ENCODE measurements around the gene ADAM22.

The ADAM22 gene

DNA sequence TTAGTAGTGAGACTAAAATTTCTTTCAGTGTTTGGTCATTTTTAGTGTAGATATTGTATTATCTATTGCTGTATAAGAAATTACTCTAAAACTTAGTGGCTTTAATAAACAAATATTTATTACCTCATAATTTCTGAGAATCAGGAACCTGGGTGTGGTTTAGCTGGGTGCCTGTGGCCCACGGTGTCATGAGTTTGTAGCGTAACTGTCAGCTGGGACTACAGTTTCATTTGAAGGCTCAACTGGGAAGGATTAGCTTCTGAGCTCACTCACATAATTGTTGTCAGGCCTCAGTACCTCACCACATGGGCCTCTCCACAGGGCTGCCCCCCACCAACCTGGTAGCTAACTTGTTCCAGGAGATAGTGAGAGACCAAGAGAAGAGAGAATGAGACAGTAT, 187.3 kb downstream of the ADAM22 start:
- Histone ChIP-seq H3K27me3 (ENCODE audit: control insufficient read depth, low read length) (no peaks in the 10 kb centered on the region), H3K36me3 (ENCODE audit: control insufficient read depth, low read length) (no peaks in the 10 kb centered on the region), H3K27ac (ENCODE audit: low read depth, low read length) (no peak overlapping the region), H3K9me2 (replicated peaks; ENCODE audit: control insufficient read depth, low read length) (no peaks in the 10 kb centered on the region), H3K79me2 (ENCODE audit: control insufficient read depth, low read length) (no peaks in the 10 kb centered on the region), H3F3A (ENCODE audit: control insufficient read depth, insufficient read depth) (no peaks in the 10 kb centered on the region), H3K4me3 (ENCODE audit: low read length) (no peak overlapping the region), H3K9me3 (ENCODE audit: control insufficient read depth, insufficient read depth, low read length) (no peaks in the 10 kb centered on the region), H3K4me2 (ENCODE audit: low read length) (no peak overlapping the region), H4K20me1 (ENCODE audit: control insufficient read depth, insufficient read depth, low read depth, low read length) (no peaks in the 10 kb centered on the region), H3K4me1 (ENCODE audit: control insufficient read depth, low read length) (no peaks in the 10 kb centered on the region)
- no peak for TF ChIP-seq EZH2phosphoT487 (IDR thresholded peaks at IDR 0.05; ENCODE audit: borderline replicate concordance, low read length)
- TF ChIP-seq, protein P1, sequence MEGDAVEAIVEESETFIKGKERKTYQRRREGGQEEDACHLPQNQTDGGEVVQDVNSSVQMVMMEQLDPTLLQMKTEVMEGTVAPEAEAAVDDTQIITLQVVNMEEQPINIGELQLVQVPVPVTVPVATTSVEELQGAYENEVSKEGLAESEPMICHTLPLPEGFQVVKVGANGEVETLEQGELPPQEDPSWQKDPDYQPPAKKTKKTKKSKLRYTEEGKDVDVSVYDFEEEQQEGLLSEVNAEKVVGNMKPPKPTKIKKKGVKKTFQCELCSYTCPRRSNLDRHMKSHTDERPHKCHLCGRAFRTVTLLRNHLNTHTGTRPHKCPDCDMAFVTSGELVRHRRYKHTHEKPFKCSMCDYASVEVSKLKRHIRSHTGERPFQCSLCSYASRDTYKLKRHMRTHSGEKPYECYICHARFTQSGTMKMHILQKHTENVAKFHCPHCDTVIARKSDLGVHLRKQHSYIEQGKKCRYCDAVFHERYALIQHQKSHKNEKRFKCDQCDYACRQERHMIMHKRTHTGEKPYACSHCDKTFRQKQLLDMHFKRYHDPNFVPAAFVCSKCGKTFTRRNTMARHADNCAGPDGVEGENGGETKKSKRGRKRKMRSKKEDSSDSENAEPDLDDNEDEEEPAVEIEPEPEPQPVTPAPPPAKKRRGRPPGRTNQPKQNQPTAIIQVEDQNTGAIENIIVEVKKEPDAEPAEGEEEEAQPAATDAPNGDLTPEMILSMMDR (IDR thresholded peaks at IDR 0.05; ENCODE audit: low read depth, low read length, poor library complexity, severe bottlenecking), result no peak

DNA sequence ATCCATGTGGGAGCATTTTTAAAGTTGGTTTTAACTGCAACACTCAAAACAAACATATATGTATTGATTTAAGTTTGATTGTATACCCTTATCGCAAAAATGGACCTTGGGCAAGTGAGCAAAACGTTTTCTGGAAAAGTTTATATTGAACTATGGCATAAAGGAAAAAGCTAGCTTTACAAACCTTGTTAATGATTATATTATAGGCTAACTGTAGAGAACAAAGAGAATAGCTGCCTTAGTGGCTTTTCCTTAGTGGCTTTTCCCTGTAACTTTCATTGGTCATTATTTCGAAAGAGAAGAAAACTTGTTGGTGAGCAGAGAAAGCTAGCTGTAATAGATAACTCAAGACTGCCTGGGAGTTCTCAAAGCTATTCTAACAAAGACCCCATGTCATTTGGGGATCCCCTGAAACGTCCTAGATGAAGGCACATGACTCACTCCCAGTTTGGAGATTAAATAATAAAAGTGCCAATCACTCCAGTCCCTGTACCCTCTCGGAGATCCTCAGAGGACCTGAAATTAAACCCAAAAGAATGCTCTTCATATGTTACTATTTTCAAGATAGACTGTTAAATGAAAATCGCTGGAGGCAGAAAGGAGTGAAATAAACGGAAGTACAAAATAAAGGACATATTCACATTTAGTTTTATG, 193.7 kb downstream of the ADAM22 start:
- H3K4me3 ChIP-seq (ENCODE audit: low read length), result no peak overlapping the region
- no peaks in the 10 kb centered on the region for H3F3A ChIP-seq (ENCODE audit: control insufficient read depth, insufficient read depth)
- H4K20me1 ChIP-seq (ENCODE audit: control insufficient read depth, insufficient read depth, low read depth, low read length), result no peaks in the 10 kb centered on the region
- no peak overlapping the region for H3K4me2 ChIP-seq (ENCODE audit: low read length)
- no peaks in the 10 kb centered on the region for H3K79me2 ChIP-seq (ENCODE audit: control insufficient read depth, low read length)
- no peaks in the 10 kb centered on the region for H3K9me3 ChIP-seq (ENCODE audit: control insufficient read depth, insufficient read depth, low read length)
- H3K27me3 ChIP-seq (ENCODE audit: control insufficient read depth, low read length), result no peaks in the 10 kb centered on the region
- 0 out of 2 replicates have a peak, but pooled peaks cover 2% of the 10 kb centered on the region for H3K4me1 ChIP-seq (ENCODE audit: control insufficient read depth, low read length)
- no peak overlapping the region for H3K27ac ChIP-seq (ENCODE audit: low read depth, low read length)
- TF ChIP-seq, protein P1 (IDR thresholded peaks at IDR 0.05; ENCODE audit: low read depth, low read length, poor library complexity, severe bottlenecking), result no peak
- TF ChIP-seq EZH2phosphoT487 (IDR thresholded peaks at IDR 0.05; ENCODE audit: borderline replicate concordance, low read length), result no peak
- no peaks in the 10 kb centered on the region for H3K36me3 ChIP-seq (ENCODE audit: control insufficient read depth, low read length)
- H3K9me2 ChIP-seq (replicated peaks; ENCODE audit: control insufficient read depth, low read length), result no peaks in the 10 kb centered on the region

DNA sequence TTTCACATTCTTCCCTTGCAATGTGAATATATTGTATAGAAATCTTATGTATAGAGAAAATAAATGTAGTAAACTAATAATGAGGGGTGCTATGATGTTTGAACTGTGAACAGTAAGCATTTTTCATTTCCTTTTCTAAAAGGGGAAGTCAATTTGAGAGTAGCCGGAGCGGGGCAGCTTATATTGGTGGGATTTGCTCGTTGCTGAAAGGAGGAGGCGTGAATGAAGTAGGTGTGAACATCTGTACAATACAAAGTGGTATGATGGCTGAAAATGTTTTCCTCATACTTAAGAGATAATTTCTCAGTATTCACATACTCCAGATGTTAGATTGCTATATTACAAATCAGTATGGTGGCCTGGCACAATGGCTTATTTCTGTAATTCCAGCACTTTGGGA, 198.7 kb downstream of the ADAM22 start:
- no peak overlapping the region for H3K27ac ChIP-seq (ENCODE audit: low read depth, low read length)
- 0 out of 2 replicates have a peak, but pooled peaks cover 4% of the 10 kb centered on the region for H3K4me1 ChIP-seq (ENCODE audit: control insufficient read depth, low read length)
- H3K79me2 ChIP-seq (ENCODE audit: control insufficient read depth, low read length), result no peaks in the 10 kb centered on the region
- H3K9me2 ChIP-seq (replicated peaks; ENCODE audit: control insufficient read depth, low read length), result no peaks in the 10 kb centered on the region
- no peak overlapping the region for H3K4me2 ChIP-seq (ENCODE audit: low read length)
- no peak for TF ChIP-seq EZH2phosphoT487 (IDR thresholded peaks at IDR 0.05; ENCODE audit: borderline replicate concordance, low read length)
- TF ChIP-seq, protein P1 (IDR thresholded peaks at IDR 0.05; ENCODE audit: low read depth, low read length, poor library complexity, severe bottlenecking), result no peak
- H4K20me1 ChIP-seq (ENCODE audit: control insufficient read depth, insufficient read depth, low read depth, low read length), result no peaks in the 10 kb centered on the region
- no peaks in the 10 kb centered on the region for H3K27me3 ChIP-seq (ENCODE audit: control insufficient read depth, low read length)
- H3K36me3 ChIP-seq (ENCODE audit: control insufficient read depth, low read length), result no peaks in the 10 kb centered on the region
- H3K4me3 ChIP-seq (ENCODE audit: low read length), result no peak overlapping the region
- H3K9me3 ChIP-seq (ENCODE audit: control insufficient read depth, insufficient read depth, low read length), result no peaks in the 10 kb centered on the region
- H3F3A ChIP-seq (ENCODE audit: control insufficient read depth, insufficient read depth), result no peaks in the 10 kb centered on the region

Measured in DOHH2 (cell line).